NB4 (cell line): ENCODE data around the gene DNAI2.

ENCODE experiments used
- DNase-seq: peaks from one replicate; pipeline ENCODE4 v3.0.0; 2010; ENCODE audit warnings: low read depth
- H3K4me3 ChIP-seq: one replicate; pipeline ENCODE4 v1.5.1; 2011; ENCODE audit warnings: mild to moderate bottlenecking, low read depth, low read length, moderate library complexity
- MYC ChIP-seq: IDR thresholded peaks from 2 replicates; pipeline ENCODE4 v1.6.1; 2011; ENCODE audit warnings: low read depth, low read length
- POLR2A ChIP-seq: IDR thresholded peaks from 2 replicates; pipeline ENCODE4 v1.6.1; 2011; ENCODE audit warnings: mild to moderate bottlenecking; ENCODE audit not compliant: insufficient read length; ENCODE audit errors: extremely low read depth
- TF ChIP-seq, protein P1 (sequence below): IDR thresholded peaks from 2 replicates; pipeline ENCODE4 v1.6.1; 2011; ENCODE audit warnings: low read depth, low read length
- TF ChIP-seq, protein P2 (sequence below): IDR thresholded peaks from one replicate; pipeline ENCODE4 v1.5.1; 2012; ENCODE audit warnings: low read depth, low read length

DNAI2 gene

DNA sequence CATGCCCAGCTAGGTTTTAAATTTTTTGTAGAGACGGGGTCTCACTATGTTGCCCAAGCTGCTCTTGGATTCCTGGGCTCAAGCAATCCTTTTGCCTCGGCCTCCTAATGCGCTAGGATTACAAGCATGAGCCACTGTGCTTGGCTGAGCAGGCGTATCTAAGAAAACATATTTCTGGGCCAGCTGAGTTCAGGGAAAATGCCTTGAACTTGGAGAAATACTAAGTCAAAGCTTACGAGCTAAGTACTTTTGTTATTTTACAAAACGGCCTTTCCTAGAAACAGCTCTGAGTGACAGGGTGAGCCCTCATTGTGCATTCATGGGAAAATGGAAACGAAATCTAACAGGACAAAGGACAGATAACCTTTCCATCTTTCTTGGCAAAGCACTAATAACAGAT lies 24.7 kb downstream of the DNAI2 start:
- DNase-seq, result no peak
- H3K4me3 ChIP-seq, result no peak overlapping the region
- TF ChIP-seq MYC, result no peak
- no peak for TF ChIP-seq POLR2A
- TF ChIP-seq, protein P1, sequence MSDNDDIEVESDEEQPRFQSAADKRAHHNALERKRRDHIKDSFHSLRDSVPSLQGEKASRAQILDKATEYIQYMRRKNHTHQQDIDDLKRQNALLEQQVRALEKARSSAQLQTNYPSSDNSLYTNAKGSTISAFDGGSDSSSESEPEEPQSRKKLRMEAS, result no peak
- TF ChIP-seq, protein P2, sequence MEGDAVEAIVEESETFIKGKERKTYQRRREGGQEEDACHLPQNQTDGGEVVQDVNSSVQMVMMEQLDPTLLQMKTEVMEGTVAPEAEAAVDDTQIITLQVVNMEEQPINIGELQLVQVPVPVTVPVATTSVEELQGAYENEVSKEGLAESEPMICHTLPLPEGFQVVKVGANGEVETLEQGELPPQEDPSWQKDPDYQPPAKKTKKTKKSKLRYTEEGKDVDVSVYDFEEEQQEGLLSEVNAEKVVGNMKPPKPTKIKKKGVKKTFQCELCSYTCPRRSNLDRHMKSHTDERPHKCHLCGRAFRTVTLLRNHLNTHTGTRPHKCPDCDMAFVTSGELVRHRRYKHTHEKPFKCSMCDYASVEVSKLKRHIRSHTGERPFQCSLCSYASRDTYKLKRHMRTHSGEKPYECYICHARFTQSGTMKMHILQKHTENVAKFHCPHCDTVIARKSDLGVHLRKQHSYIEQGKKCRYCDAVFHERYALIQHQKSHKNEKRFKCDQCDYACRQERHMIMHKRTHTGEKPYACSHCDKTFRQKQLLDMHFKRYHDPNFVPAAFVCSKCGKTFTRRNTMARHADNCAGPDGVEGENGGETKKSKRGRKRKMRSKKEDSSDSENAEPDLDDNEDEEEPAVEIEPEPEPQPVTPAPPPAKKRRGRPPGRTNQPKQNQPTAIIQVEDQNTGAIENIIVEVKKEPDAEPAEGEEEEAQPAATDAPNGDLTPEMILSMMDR, result no peak

DNA sequence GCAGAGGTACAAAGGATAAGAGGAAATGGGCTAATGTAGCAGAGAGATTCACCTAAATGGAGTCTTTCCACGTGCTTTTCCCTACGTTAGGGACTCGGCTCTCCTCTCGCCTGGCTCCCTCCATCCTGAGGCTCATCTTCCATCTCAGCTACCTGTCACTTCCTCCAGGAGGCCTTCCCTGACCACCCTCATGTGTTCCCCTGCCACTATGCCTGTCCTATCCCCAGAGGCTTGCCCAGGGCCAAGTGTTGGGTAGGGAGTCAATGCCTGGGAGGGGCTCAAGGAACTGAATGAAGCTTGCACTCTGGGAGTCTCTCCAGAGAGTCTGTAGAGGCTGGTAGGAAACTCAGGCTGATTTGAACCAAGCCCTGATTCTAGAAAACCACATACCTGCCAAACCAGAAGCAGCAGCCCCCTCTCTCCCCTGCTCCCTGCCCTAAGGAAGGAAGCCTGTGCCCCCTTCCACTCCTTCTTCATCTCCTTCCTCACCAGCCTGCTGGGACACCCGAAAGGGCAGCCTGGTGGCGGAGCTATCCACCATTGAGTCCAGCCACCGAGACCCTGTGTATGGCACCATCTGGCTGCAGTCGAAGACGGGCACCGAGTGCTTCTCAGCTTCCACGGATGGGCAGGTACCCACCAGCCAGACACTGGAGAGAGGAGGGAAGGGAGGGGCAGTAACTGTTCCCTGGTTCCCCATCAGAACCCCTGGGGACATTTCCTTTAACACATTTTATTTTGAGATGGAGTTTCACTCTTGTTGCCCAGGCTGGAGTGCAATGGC lies 25.4 kb downstream of the DNAI2 start:
- no peak for DNase-seq
- TF ChIP-seq, protein P2, result no peak
- no peak overlapping the region for H3K4me3 ChIP-seq

DNA sequence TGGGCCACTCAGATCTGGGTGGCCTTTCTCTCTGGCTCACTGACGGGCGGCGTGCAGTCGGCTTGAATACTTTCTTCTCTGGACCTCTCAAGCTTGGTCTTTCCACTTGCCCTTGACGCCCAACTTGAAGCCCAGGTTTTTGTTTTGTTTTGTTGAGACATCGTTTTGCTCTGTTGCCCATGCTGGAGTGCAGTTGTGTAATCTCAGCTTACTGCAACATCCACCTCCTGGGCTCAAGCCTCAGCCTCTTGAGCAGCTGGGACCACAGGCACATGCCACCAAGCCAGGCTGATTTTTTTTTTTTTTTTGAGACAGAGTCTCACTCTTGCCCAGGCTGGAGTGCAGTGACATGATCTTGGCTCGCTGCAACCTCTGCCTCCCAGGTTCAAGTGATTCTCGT lies 29.3 kb downstream of the DNAI2 start:
- H3K4me3 ChIP-seq, result no peak overlapping the region
- TF ChIP-seq, protein P2, result no peak
- no peak for TF ChIP-seq POLR2A
- TF ChIP-seq, protein P1, result no peak
- TF ChIP-seq MYC, result no peak
- peak; percentile 57 for DNase-seq

DNA sequence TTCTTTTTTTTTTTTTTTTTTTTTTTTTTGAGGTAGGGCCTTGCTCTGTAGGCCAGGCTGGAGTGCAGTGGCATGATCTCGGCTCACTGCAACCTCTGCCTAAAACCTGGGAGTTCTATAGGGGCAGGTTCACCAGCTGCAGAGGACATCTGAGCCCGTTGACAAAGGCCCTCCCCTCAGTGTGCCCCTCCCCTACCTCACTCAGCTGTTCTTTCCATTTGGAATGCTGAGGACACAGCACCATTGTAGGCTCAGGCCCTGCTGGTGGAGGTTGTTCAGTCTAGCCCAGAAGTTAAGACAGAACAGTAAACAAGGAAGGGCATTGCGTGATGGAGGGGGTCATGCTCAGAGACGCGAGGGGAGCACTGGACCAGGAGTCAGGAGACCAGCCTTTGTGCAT lies 30.1 kb downstream of the DNAI2 start:
- TF ChIP-seq, protein P1, result no peak
- TF ChIP-seq POLR2A (no peak), MYC (no peak)
- TF ChIP-seq, protein P2, result no peak
- no peak overlapping the region for H3K4me3 ChIP-seq
- DNase-seq, result no peak

DNA sequence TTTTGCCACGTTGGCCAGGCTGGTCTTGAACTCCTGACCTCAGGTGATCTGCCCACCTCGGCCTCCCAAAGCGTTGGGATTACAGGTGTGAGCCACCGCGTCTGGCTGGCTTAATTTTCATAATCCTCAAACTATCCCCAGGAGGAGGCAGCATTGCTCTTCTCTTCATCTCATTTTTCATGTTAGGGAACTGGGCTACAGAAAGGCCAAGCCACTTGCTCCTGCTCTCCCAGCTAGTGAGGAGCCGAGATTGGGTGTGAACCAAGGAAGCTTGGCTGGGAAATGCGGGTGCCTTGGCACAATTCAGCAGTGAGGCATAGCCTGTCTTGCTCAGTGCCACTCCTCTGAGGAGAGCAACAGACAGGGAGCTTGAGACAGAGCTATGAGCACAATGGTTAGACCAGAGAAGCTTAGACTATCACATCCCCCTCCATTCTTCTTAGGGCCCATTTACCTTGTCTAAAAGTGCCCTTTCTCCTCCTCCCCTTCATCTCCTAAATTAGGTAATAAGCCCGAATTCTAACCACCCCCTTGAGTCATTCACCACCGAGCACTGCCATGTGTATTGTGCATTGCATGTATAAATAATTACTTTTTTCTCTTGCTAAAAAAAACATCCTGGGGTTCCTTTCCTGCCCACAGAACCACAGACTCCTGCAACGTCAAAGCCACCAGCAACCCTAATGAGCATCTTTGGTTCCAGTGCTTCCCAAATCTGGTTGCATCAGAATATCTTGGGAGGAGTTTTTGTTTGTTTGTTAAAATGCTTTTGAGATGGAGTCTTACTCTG lies 32.0 kb downstream of the DNAI2 start:
- TF ChIP-seq MYC (no peak), POLR2A (no peak)
- TF ChIP-seq, protein P1, result no peak
- TF ChIP-seq, protein P2, result no peak
- H3K4me3 ChIP-seq, result no peak overlapping the region
- peak; percentile 34 for DNase-seq
